ENCODE data around the gene DGKD. TPM values are rescaled to one million over a fixed set of nuclear protein-coding genes. Genes with fewer than 3 reads are reported as not detected.

DGKD gene
- total RNA-seq, 1 donor from 2014 or later, result 49.5 TPM

DNA sequence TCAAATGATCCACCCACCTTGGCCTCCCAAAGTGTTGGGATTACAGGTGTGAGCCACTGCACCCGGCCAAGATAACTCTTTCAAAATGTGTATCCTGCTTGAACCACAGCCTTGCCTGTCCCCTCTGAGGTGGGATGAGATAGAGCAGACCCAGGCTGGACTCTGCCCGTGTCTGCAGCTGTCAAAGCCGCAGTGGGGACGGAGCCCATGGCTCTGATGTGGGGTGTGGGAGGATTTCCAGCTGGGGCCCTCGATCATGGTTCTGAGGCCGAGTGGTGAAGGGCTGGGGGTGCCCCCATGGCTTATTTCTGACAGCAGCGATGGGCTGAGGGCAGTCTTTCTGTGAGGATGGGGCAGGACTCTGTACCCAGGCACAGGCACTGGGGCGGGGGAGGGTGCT, 104.5 kb downstream of the DGKD start:
- H3K36me3 Mint-ChIP-seq (ENCODE audit: insufficient read depth), result peaks cover 22% of the 10 kb centered on the region

DNA sequence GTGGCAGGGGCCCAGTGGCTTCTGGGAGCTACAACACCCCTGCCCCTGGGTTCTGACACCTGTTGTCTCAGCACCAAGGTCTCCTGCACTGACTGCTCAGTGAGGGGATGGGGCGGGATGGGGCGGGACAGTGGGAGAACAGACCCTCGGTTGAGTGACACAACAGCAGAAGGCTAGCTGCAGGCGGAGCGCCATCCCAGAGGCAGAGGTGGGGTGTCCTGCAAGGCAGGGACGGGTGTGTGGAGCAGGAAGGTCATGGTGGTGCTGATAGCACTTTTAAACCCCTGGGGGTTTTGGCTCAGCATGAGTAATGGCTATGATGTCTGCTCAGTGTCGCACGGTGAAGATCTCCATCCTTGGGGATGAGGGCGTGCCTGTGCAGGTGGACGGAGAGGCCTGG, 105.1 kb downstream of the DGKD start:
- Mint-ChIP-seq H3K27me3 (no peaks in the 10 kb centered on the region), H3K36me3 (ENCODE audit: insufficient read depth) (peaks cover 22% of the 10 kb centered on the region), H3K4me3 (ENCODE audit: low read depth) (no peak overlapping the region), H3K9me3 (ENCODE audit: low read depth) (no peaks in the 10 kb centered on the region), H3K4me1 (ENCODE audit: low read depth) (no peaks in the 10 kb centered on the region), H3K27ac (no peak overlapping the region)
- TF ChIP-seq, protein P1, sequence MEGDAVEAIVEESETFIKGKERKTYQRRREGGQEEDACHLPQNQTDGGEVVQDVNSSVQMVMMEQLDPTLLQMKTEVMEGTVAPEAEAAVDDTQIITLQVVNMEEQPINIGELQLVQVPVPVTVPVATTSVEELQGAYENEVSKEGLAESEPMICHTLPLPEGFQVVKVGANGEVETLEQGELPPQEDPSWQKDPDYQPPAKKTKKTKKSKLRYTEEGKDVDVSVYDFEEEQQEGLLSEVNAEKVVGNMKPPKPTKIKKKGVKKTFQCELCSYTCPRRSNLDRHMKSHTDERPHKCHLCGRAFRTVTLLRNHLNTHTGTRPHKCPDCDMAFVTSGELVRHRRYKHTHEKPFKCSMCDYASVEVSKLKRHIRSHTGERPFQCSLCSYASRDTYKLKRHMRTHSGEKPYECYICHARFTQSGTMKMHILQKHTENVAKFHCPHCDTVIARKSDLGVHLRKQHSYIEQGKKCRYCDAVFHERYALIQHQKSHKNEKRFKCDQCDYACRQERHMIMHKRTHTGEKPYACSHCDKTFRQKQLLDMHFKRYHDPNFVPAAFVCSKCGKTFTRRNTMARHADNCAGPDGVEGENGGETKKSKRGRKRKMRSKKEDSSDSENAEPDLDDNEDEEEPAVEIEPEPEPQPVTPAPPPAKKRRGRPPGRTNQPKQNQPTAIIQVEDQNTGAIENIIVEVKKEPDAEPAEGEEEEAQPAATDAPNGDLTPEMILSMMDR (IDR thresholded peaks at IDR 0.05; ENCODE audit: unreplicated experiment), result no peak
- no peak for DNase-seq (ENCODE audit: low spot score, unreplicated experiment)

More for the DNA sequence above, 104.5 kb downstream of the DGKD start:
- TF ChIP-seq, protein P1 (IDR thresholded peaks at IDR 0.05; ENCODE audit: unreplicated experiment), result no peak
- no peaks in the 10 kb centered on the region for H3K27me3 Mint-ChIP-seq
- H3K27ac Mint-ChIP-seq, result no peak overlapping the region
- H3K9me3 Mint-ChIP-seq (ENCODE audit: low read depth), result no peaks in the 10 kb centered on the region
- no peak for DNase-seq (ENCODE audit: low spot score, unreplicated experiment)
- H3K4me1 Mint-ChIP-seq (ENCODE audit: low read depth), result no peaks in the 10 kb centered on the region
- H3K4me3 Mint-ChIP-seq (ENCODE audit: low read depth), result no peak overlapping the region

DNA sequence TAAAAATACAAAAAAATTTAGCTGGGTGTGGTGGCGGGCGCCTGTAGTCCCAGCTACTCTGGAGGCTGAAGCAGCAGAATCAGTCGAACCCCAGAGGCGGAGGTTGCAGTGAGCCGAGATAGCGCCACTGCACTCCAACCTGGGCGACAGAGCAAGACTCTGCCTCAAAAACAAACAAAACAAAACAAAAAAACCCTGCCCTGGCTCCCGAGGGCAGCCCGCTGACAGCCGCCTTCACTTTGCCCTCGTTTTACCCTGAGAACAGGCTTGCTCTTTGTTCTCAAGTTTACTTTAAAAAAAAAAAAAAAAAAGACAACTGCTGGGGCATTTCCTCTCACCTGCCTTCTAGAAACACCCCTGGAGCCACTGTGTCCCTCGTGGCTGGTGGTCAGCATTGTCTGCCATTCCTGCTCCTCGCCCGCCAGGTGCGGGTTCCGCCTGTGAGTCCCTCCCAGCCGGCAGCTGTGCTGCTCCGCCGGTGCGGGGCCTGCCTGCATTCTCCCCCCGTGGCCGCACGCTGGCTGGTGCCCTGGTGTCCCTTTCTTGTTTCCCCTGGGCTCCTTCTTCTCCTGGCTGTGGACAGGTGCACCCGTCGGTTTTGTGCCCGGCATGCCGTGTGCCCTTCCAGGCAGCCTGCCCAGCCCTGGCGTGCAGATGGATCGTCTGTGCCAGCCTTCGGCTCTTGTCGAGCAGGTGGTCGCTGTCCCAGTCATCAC, 106.6 kb downstream of the DGKD start:
- Mint-ChIP-seq H3K36me3 (ENCODE audit: insufficient read depth) (peaks cover 22% of the 10 kb centered on the region), H3K9me3 (ENCODE audit: low read depth) (no peaks in the 10 kb centered on the region), H3K4me1 (ENCODE audit: low read depth) (no peaks in the 10 kb centered on the region), H3K27ac (no peak overlapping the region), H3K27me3 (no peaks in the 10 kb centered on the region), H3K4me3 (ENCODE audit: low read depth) (no peak overlapping the region)
- no peak for DNase-seq (ENCODE audit: low spot score, unreplicated experiment)
- TF ChIP-seq, protein P1 (IDR thresholded peaks at IDR 0.05; ENCODE audit: unreplicated experiment), result no peak

DNA sequence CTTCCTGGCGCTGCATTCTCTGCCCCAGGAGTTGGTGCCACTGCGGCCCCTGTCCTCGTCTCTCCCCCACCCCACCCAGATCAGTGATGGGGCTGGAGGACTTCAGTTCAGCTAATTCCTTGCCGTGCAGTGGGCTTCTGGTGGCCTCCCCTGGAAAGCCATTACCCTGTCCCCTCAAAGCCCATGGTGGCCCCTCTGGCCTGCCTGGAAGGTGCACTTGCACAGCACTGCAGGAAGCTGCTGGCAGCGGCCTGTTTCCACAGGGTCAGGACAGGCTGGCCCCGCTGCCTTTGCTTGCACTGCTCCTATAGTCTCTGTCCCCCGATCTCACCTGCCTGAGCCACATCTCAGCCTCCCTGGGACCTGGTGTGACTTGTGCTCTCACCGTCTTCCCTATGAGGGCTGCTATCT, 107.2 kb downstream of the DGKD start:
- H3K27ac Mint-ChIP-seq, result peak overlapping the region; percentile 65
- TF ChIP-seq, protein P1 (IDR thresholded peaks at IDR 0.05; ENCODE audit: unreplicated experiment), result no peak
- H3K27me3 Mint-ChIP-seq, result no peaks in the 10 kb centered on the region

DNA sequence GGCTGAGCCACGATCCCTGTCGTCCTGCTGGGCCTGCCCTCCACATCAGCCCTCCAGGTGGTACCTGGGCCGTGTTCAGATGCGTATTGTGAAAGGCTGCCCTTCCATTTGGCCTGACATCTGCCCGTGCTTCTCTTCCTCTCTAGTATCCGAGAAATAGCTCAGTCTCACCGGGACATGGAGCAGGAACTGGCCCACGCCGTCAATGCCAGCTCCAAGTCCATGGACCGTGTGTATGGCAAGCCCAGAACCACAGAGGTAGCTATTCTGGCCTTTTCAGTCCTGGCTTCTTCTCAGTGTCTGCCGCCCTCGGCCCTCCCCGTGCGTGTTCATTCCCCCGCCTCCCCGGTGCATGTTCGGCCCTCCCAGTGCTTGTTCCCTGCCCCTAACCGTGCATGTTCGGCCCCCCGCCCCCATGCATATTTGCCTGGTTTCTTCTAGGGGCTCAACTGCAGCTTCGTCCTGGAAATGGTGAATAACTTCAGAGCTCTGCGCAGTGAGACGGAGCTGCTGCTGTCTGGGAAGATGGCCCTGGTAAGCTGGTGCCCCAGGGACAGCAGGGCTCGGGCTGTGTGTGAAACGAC, 108.0 kb downstream of the DGKD start:
- Mint-ChIP-seq H3K27ac (no peak overlapping the region), H3K4me1 (ENCODE audit: low read depth) (no peaks in the 10 kb centered on the region), H3K27me3 (no peaks in the 10 kb centered on the region), H3K36me3 (ENCODE audit: insufficient read depth) (peaks cover 24% of the 10 kb centered on the region), H3K4me3 (ENCODE audit: low read depth) (no peak overlapping the region), H3K9me3 (ENCODE audit: low read depth) (no peaks in the 10 kb centered on the region)
- DNase-seq (ENCODE audit: low spot score, unreplicated experiment), result no peak
- TF ChIP-seq, protein P1 (IDR thresholded peaks at IDR 0.05; ENCODE audit: unreplicated experiment), result no peak

More for the DNA sequence above, 107.2 kb downstream of the DGKD start:
- Mint-ChIP-seq H3K9me3 (ENCODE audit: low read depth) (no peaks in the 10 kb centered on the region), H3K4me3 (ENCODE audit: low read depth) (no peak overlapping the region), H3K4me1 (ENCODE audit: low read depth) (no peaks in the 10 kb centered on the region), H3K36me3 (ENCODE audit: insufficient read depth) (peaks cover 26% of the 10 kb centered on the region)
- no peak for DNase-seq (ENCODE audit: low spot score, unreplicated experiment)

Measured in progenitor cell of endocrine pancreas (in vitro differentiated cells).